HepG2 (cell line): Measurements from ENCODE around the gene KANK4. TPM values are rescaled to one million over a fixed set of nuclear protein-coding genes. Genes with fewer than 3 reads are reported as not detected.

Experiments used
- CBFB ChIP-seq: sonication (generic); formaldehyde crosslinking; IDR thresholded peaks from 2 replicates; pipeline ENCODE4 v1.4.0; 2020; ENCODE audit warnings: missing genetic modification reagents
- FOXK1 ChIP-seq: sonication (generic); formaldehyde crosslinking; IDR thresholded peaks from 2 replicates; pipeline ENCODE4 v1.4.0; 2020; ENCODE audit warnings: low read depth, missing genetic modification reagents, borderline replicate concordance
- GATAD2A ChIP-seq: IDR thresholded peaks from 2 replicates; pipeline ENCODE4 v1.6.1; 2016
- GLI4 ChIP-seq: sonication (generic); formaldehyde crosslinking; IDR thresholded peaks from 2 replicates; pipeline ENCODE4 v1.5.1; 2020; ENCODE audit warnings: missing genetic modification reagents, mild to moderate bottlenecking, moderate library complexity, borderline replicate concordance
- HOXA9 ChIP-seq: sonication (generic); formaldehyde crosslinking; IDR thresholded peaks from 2 replicates; pipeline ENCODE4 v1.8.1; 2022; ENCODE audit warnings: missing genetic modification reagents, mild to moderate bottlenecking, moderate library complexity, borderline replicate concordance
- MYC ChIP-seq: sonication (generic); formaldehyde crosslinking; IDR thresholded peaks from 2 replicates; pipeline ENCODE4 v1.9.0; 2021; ENCODE audit warnings: missing genetic modification reagents, borderline replicate concordance
- NPAS2 ChIP-seq: sonication (generic); formaldehyde crosslinking; IDR thresholded peaks from 2 replicates; pipeline ENCODE4 v1.8.0; 2022; ENCODE audit warnings: mild to moderate bottlenecking, missing genetic modification reagents, borderline replicate concordance
- NR2F6 ChIP-seq, 2 experiments: IDR thresholded peaks; 2 replicates each; pipeline ENCODE4 v1.6.1; 2016; ENCODE audit warnings: antibody characterized with exemption in 1 of 2, mild to moderate bottlenecking in 1 of 2
- REPIN1 ChIP-seq: sonication (generic); formaldehyde crosslinking; IDR thresholded peaks from 2 replicates; pipeline ENCODE4 v1.8.0; 2022; ENCODE audit warnings: missing genetic modification reagents, low read depth, mild to moderate bottlenecking, borderline replicate concordance
- SAP130 ChIP-seq: IDR thresholded peaks from 2 replicates; pipeline ENCODE4 v1.6.1; 2016; ENCODE audit warnings: low read depth
- TMF1 ChIP-seq: sonication (generic); formaldehyde crosslinking; IDR thresholded peaks from 2 replicates; pipeline ENCODE4 v1.8.1; 2022; ENCODE audit warnings: low read depth, missing genetic modification reagents
- ZFY ChIP-seq: sonication (generic); formaldehyde crosslinking; IDR thresholded peaks from 2 replicates; pipeline ENCODE4 v1.4.0; 2020; ENCODE audit warnings: missing genetic modification reagents
- ZNF564 ChIP-seq: sonication (generic); formaldehyde crosslinking; IDR thresholded peaks from 2 replicates; pipeline ENCODE4 v1.8.1; 2023; ENCODE audit warnings: mild to moderate bottlenecking, missing genetic modification reagents
- ZNF788 ChIP-seq: sonication (generic); formaldehyde crosslinking; IDR thresholded peaks from 2 replicates; pipeline ENCODE4 v1.5.0; 2020; ENCODE audit warnings: mild to moderate bottlenecking, missing genetic modification reagents, borderline replicate concordance
- polyA plus RNA-seq, 8 experiments: library from polyadenylated mRNA; depleted of rRNA in 3 of 8; stranded (reverse) in 7 of 8; unstranded in 1 of 8; fragments of >200 nt; fragmentation: Illumina TruSeq in 4 of 8; extraction: Trizol in 4 of 8; gene quantifications; 2 replicates each; pipeline versions ENCODE4 v1.2.1 to v1.2.3, GENCODE V29; 2011 to 2016; ENCODE audit warnings: low read depth in 4 of 8, missing spikeins in 1 of 8, mixed read lengths in 1 of 8; ENCODE audit not compliant: insufficient read depth in 1 of 8
- total RNA-seq, 5 experiments: library from RNA; depleted of rRNA; stranded (reverse); fragments of >200 nt; fragmentation: Illumina TruSeq; extraction: Trizol; gene quantifications; 2 replicates each; pipeline ENCODE4 v1.2.3, GENCODE V29; 2016; ENCODE audit warnings: low read depth in 1 of 5
- TF ChIP-seq, protein P1 (sequence below): sonication (generic); formaldehyde crosslinking; IDR thresholded peaks from 2 replicates; pipeline ENCODE4 v1.5.1; 2020; ENCODE audit warnings: missing genetic modification reagents, mild to moderate bottlenecking, borderline replicate concordance
- TF ChIP-seq, protein P2 (sequence below): sonication (generic); formaldehyde crosslinking; IDR thresholded peaks from 2 replicates; pipeline ENCODE4 v1.4.0; 2020; ENCODE audit warnings: missing genetic modification reagents
- TF ChIP-seq, protein P3 (sequence below): IDR thresholded peaks from 2 replicates; pipeline ENCODE4 v1.6.1; 2016; ENCODE audit warnings: missing compliant biosample characterization, missing genetic modification reagents, borderline replicate concordance
- TF ChIP-seq, protein P4 (sequence below): sonication (generic); formaldehyde crosslinking; IDR thresholded peaks from 2 replicates; pipeline ENCODE4 v1.4.0; 2020; ENCODE audit warnings: missing genetic modification reagents

Gene KANK4
- total and polyA plus RNA-seq, 2 of the 13 experiments (the other 11 are each of a cell fraction or from before 2014, with no cell fraction given) = 16.1 to 25.7 TPM

DNA sequence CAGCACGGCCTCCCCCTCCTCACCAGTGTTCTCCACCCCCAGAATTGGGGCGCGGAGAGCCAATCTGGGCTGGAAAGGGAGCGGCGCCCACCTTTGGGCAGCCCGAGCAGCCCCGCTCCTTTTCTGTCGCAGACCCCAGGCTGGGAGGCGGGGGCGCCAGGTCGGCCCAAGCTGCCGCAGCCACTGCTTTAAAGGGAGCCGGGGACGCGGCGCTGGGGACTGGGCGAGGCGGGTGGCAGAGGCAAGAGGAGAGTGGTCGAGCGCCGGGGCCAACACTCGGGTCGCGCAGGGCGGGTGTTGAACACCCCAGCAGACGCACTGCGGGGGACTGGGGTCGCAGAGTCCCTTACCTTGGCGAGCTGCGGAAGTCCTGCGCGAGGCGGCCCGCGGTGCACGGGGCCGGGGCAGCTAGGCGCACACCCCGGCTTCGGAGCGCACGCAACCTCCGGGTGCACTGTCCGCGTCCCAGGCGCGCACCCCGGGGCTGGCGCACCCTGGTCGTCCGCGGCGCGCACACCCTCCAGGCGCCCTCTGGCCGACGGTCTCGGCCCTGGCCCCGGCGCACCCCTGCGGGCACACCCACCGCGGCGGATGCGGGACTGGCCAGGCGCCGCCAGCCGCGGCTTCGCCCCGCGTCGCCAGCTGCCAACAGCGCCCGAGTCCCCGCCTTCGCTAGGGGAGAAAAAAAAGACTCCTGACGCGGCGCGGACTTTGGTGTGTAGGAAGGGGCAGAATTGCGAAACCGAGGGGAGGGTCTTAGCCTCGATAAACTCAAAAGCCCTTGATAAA is at the start of gene KANK4 (continued):
- TF ChIP-seq GLI4 = 0 out of 2 replicates have a peak, but pooled peaks have one; percentile 49
- TF ChIP-seq, protein P1, sequence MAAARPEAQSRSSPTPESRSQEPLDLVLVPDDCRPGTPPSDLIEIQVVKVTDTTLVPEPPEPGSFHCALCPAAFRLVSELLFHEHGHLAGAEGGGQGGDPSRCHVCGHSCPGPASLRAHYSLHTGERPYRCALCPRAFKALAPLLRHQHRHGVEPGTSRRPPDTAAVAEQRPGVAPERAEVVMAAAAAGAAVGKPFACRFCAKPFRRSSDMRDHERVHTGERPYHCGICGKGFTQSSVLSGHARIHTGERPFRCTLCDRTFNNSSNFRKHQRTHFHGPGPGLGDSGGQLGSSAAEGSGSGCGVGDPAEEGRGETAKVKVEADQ (CRISPR knock-in tag) = peak; percentile 57; the same call in 1 of the 2 replicates
- TF ChIP-seq GATAD2A (CRISPR knock-in tag) = peak; percentile 36; the same call in 1 of the 2 replicates
- TF ChIP-seq ZNF788 (CRISPR knock-in tag) = 0 out of 2 replicates have a peak, but pooled peaks have one; percentile 7
- TF ChIP-seq MYC = 0 out of 2 replicates have a peak, but pooled peaks have one; percentile 8
- peak; percentile 9; the same call in 1 of the 2 replicates for TF ChIP-seq FOXK1
- TF ChIP-seq NPAS2 (CRISPR knock-in tag) = peak; percentile 71; the same call in 1 of the 2 replicates
- peak; percentile 41 for TF ChIP-seq ZFY (CRISPR knock-in tag)
- TF ChIP-seq TMF1 (CRISPR knock-in tag) = 0 out of 2 replicates have a peak, but pooled peaks have one; percentile 55
- TF ChIP-seq ZNF564 (CRISPR knock-in tag) = peak; percentile 38; the same call in 1 of the 2 replicates
- TF ChIP-seq, protein P2, sequence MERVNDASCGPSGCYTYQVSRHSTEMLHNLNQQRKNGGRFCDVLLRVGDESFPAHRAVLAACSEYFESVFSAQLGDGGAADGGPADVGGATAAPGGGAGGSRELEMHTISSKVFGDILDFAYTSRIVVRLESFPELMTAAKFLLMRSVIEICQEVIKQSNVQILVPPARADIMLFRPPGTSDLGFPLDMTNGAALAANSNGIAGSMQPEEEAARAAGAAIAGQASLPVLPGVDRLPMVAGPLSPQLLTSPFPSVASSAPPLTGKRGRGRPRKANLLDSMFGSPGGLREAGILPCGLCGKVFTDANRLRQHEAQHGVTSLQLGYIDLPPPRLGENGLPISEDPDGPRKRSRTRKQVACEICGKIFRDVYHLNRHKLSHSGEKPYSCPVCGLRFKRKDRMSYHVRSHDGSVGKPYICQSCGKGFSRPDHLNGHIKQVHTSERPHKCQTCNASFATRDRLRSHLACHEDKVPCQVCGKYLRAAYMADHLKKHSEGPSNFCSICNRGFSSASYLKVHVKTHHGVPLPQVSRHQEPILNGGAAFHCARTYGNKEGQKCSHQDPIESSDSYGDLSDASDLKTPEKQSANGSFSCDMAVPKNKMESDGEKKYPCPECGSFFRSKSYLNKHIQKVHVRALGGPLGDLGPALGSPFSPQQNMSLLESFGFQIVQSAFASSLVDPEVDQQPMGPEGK (CRISPR knock-in tag) = peak; percentile 46; the same call in 1 of the 2 replicates
- 0 out of 2 replicates have a peak, but pooled peaks have one; percentile 34 for TF ChIP-seq CBFB (CRISPR knock-in tag)
- TF ChIP-seq REPIN1 (CRISPR knock-in tag) = no peak
- 0 out of 2 replicates have a peak, but pooled peaks have one; percentile 29 for TF ChIP-seq NR2F6 (IDR thresholded peaks at IDR 0.05)
- TF ChIP-seq NR2F6 (CRISPR knock-in tag; IDR thresholded peaks at IDR 0.05) = no peak
- TF ChIP-seq, protein P3, sequence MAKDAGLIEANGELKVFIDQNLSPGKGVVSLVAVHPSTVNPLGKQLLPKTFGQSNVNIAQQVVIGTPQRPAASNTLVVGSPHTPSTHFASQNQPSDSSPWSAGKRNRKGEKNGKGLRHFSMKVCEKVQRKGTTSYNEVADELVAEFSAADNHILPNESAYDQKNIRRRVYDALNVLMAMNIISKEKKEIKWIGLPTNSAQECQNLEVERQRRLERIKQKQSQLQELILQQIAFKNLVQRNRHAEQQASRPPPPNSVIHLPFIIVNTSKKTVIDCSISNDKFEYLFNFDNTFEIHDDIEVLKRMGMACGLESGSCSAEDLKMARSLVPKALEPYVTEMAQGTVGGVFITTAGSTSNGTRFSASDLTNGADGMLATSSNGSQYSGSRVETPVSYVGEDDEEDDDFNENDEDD (CRISPR knock-in tag) = peak; percentile 52; the same call in 1 of the 2 replicates
- 0 out of 2 replicates have a peak, but pooled peaks have one; percentile 13 for TF ChIP-seq SAP130 (CRISPR knock-in tag)
- peak; percentile 46; the same call in 1 of the 2 replicates for TF ChIP-seq HOXA9 (CRISPR knock-in tag)
- TF ChIP-seq, protein P4, sequence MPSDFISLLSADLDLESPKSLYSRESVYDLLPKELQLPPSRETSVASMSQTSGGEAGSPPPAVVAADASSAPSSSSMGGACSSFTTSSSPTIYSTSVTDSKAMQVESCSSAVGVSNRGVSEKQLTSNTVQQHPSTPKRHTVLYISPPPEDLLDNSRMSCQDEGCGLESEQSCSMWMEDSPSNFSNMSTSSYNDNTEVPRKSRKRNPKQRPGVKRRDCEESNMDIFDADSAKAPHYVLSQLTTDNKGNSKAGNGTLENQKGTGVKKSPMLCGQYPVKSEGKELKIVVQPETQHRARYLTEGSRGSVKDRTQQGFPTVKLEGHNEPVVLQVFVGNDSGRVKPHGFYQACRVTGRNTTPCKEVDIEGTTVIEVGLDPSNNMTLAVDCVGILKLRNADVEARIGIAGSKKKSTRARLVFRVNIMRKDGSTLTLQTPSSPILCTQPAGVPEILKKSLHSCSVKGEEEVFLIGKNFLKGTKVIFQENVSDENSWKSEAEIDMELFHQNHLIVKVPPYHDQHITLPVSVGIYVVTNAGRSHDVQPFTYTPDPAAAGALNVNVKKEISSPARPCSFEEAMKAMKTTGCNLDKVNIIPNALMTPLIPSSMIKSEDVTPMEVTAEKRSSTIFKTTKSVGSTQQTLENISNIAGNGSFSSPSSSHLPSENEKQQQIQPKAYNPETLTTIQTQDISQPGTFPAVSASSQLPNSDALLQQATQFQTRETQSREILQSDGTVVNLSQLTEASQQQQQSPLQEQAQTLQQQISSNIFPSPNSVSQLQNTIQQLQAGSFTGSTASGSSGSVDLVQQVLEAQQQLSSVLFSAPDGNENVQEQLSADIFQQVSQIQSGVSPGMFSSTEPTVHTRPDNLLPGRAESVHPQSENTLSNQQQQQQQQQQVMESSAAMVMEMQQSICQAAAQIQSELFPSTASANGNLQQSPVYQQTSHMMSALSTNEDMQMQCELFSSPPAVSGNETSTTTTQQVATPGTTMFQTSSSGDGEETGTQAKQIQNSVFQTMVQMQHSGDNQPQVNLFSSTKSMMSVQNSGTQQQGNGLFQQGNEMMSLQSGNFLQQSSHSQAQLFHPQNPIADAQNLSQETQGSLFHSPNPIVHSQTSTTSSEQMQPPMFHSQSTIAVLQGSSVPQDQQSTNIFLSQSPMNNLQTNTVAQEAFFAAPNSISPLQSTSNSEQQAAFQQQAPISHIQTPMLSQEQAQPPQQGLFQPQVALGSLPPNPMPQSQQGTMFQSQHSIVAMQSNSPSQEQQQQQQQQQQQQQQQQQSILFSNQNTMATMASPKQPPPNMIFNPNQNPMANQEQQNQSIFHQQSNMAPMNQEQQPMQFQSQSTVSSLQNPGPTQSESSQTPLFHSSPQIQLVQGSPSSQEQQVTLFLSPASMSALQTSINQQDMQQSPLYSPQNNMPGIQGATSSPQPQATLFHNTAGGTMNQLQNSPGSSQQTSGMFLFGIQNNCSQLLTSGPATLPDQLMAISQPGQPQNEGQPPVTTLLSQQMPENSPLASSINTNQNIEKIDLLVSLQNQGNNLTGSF (CRISPR knock-in tag) = 0 out of 2 replicates have a peak, but pooled peaks have one; percentile 17
